ENCODE data around the gene NXN.
"Not testable (repeated sequence)": the region's sequence is repeated elsewhere in the genome, so short reads cannot be mapped to it uniquely, and the experiment has no call there.

NXN gene

GRCh38 chr17:785901-786300, 193.7 kb downstream of the NXN start:
- DNase-seq: not testable (repeated sequence)

GRCh38 chr17:784143-784542, 195.4 kb downstream of the NXN start:
- DNase-seq: no peak

- peak; percentile 41 to 96 (median 84) for DNase-seq
Observed at GRCh38 chr17:781805-782731, 197.5 kb downstream of the NXN start, which contains the start of the genes GLOD4 and MRM3. Gene GLOD4, minus strand, starts transcription at chr17:782280. Its CDS starts 25 bp downstream, at chr17:782255. Gene MRM3, plus strand, starts transcription at chr17:782353. Its CDS starts 26 bp downstream, at chr17:782379.

GRCh38 chr17:778096-778495, 201.5 kb downstream of the NXN start:
- no peak for DNase-seq

- no peak for DNase-seq
Observed at GRCh38 chr17:774313-774584, 205.3 kb downstream of the NXN start.

- peak in 1 of 56 donors; percentile 8 for DNase-seq
Observed at GRCh38 chr17:773467-774312, 205.9 kb downstream of the NXN start.

GRCh38 chr17:773016-773415, 206.6 kb downstream of the NXN start:
- DNase-seq: no peak

- no peak for DNase-seq
Observed at GRCh38 chr17:767076-767475, 212.5 kb downstream of the NXN start.

GRCh38 chr17:760371-760770, 219.2 kb downstream of the NXN start:
- no peak for DNase-seq

GRCh38 chr17:759964-760363, 219.6 kb downstream of the NXN start:
- no peak for DNase-seq

- not testable (repeated sequence) for DNase-seq
Observed at GRCh38 chr17:756010-756567, 223.5 kb downstream of the NXN start.

- not testable (repeated sequence) for DNase-seq
Observed at GRCh38 chr17:755319-755961, 224.1 kb downstream of the NXN start.

- DNase-seq: no peak
Observed at GRCh38 chr17:753418-753817, 226.2 kb downstream of the NXN start.

- peak in 17 of 56 donors; percentile 18 to 51 (median 37) for DNase-seq
Observed at GRCh38 chr17:752620-753219, 226.9 kb downstream of the NXN start.

GRCh38 chr17:752002-752619, 227.5 kb downstream of the NXN start, which contains the start of gene GEMIN4:
Gene GEMIN4, minus strand, starts transcription at chr17:752264. Its CDS starts 122 bp downstream, at chr17:752142.
- peak in 55 of 56 donors; percentile 34 to 94 (median 81) for DNase-seq

GRCh38 chr17:751269-752001, 228.1 kb downstream of the NXN start:
- peak in 5 of 56 donors; percentile 24 to 55 (median 38) for DNase-seq

GRCh38 chr17:750431-751037, 229.0 kb downstream of the NXN start:
- DNase-seq: no peak

- DNase-seq: not testable (repeated sequence)
Observed at GRCh38 chr17:749359-749758, 230.2 kb downstream of the NXN start.
